ENCODE data around the gene GJC2. TPM values are rescaled to one million over a fixed set of nuclear protein-coding genes. Genes with fewer than 3 reads are reported as not detected.

GJC2 gene
- total and polyA plus RNA-seq, 2 donors from 2014 or later, result 0.73 to 6.0 TPM

DNA sequence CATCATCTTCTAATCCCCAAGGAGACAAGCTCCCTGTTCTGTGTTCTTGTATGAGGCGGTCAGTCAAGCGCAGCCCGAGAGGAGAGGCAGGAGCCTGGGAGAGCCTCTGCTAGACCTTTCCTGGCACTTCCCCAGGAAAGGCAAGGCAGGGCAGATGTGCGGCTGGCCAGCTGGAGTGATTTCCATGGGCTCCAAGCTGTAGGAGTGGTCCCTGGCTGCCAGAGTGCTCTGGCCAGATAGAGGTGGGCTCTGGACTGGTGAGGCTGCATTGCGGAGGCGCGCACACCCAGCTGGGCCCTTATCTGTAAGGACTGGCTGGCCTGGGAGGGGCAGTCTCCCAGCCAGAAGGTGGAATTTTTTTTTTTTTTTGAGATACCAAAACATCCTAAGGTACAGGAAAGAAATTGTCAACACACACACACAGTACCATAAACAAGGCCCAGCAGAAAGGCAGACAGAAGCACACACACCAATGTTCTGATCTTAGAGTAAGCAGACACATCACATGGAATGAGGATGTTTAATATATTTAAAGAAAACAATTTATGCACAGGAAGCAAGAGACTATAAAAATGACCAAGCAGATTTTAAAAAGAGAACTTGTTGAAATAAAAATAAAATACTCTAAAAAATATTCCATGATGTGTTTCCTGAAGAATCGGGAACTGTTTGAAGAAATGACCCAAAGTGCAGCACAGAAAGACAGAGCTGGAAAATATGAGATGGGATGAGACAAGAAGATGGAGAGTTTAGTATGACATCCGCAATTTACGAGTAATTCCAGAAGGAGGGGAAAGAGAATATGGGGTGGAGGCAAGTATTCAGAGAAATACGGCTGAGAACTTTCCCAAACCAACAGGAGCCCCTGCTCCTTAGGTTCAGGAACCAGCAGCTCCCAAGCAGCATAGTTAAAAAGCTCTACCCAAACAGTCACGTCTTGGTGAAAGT, 29.3 kb downstream of the GJC2 start:
- no peaks in the 10 kb centered on the region for H3K27me3 ChIP-seq (ENCODE audit: control insufficient read depth, insufficient read depth, low read length)
- FAIRE-seq (no peak), DNase-seq (peak in 3 of 5 donors; percentile 35 to 60 (median 56))
- H3K9ac ChIP-seq (ENCODE audit: low read length in 3 of 3), result no peak overlapping the region
- H3K4me3 ChIP-seq (ENCODE audit: low read length in 3 of 3), result no peak overlapping the region
- H3K4me1 ChIP-seq (ENCODE audit: control insufficient read depth in 2 of 3, insufficient read depth in 2 of 3, low read depth in 1 of 3, low read length in 3 of 3), result peaks cover 0 to 4% (median 0%) of the 10 kb centered on the region in 3 donors
- no peaks in the 10 kb centered on the region for H3K9me3 ChIP-seq (ENCODE audit: control insufficient read depth in 2 of 3, insufficient read depth in 1 of 3, low read length in 3 of 3)
- TF ChIP-seq, protein P1, sequence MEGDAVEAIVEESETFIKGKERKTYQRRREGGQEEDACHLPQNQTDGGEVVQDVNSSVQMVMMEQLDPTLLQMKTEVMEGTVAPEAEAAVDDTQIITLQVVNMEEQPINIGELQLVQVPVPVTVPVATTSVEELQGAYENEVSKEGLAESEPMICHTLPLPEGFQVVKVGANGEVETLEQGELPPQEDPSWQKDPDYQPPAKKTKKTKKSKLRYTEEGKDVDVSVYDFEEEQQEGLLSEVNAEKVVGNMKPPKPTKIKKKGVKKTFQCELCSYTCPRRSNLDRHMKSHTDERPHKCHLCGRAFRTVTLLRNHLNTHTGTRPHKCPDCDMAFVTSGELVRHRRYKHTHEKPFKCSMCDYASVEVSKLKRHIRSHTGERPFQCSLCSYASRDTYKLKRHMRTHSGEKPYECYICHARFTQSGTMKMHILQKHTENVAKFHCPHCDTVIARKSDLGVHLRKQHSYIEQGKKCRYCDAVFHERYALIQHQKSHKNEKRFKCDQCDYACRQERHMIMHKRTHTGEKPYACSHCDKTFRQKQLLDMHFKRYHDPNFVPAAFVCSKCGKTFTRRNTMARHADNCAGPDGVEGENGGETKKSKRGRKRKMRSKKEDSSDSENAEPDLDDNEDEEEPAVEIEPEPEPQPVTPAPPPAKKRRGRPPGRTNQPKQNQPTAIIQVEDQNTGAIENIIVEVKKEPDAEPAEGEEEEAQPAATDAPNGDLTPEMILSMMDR (IDR thresholded peaks at IDR 0.05; ENCODE audit: borderline replicate concordance, extremely low read depth, insufficient read depth), result no peak
- peaks cover 0 to 3% (median 0%) of the 10 kb centered on the region in 3 donors for H3K36me3 ChIP-seq (ENCODE audit: control insufficient read depth in 2 of 3, insufficient read depth in 3 of 3, low read length in 3 of 3)
- peak overlapping the region in 1 of 2 donors; percentile 17 for H3K27ac ChIP-seq (ENCODE audit: low read depth in 2 of 2, low read length in 2 of 2)
- intact Hi-C loops (cut with DNase I), result no loop called here

DNA sequence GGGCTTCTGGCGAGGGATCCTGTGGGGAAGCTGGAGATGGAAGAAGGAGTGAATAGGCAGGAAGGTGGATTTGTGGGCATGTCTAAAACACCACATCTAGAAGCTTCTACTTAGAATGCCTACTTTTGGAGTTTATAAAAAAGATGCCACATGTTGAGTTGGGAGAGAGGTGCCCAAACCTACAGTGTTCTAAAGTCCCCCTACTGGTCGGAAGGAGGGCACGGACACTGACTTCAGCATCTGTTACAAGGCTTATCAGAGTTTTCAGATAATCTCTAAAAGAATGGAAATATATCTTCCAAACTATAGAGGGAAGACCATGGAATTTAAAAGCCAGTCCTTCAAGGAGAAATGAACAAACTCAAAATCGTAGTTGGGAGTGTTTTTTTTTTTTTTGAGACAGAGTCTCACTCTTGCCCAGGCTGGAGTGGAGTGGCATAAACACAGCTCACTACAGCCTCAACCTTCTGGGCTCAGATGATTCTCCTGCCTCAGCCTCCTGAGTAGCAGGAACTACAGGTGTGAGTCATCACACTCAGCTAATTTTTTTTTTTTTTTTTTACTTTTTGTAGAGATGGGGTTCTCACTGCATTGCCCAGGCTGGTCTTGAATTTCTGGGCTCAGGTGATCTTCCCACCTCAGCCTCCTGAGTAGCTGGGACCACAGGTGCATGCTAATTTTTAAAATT, 30.7 kb downstream of the GJC2 start:
- Histone ChIP-seq H3K27ac (ENCODE audit: low read depth in 2 of 2, low read length in 2 of 2) (no peak overlapping the region), H3K4me3 (ENCODE audit: low read length in 3 of 3) (no peak overlapping the region), H3K9me3 (ENCODE audit: control insufficient read depth in 2 of 3, insufficient read depth in 1 of 3, low read length in 3 of 3) (no peaks in the 10 kb centered on the region), H3K27me3 (ENCODE audit: control insufficient read depth, insufficient read depth, low read length) (no peaks in the 10 kb centered on the region), H3K4me1 (ENCODE audit: control insufficient read depth in 2 of 3, insufficient read depth in 2 of 3, low read depth in 1 of 3, low read length in 3 of 3) (peaks cover 0 to 8% (median 0%) of the 10 kb centered on the region in 3 donors), H3K9ac (ENCODE audit: low read length in 3 of 3) (no peak overlapping the region), H3K36me3 (ENCODE audit: control insufficient read depth in 2 of 3, insufficient read depth in 3 of 3, low read length in 3 of 3) (no peaks in the 10 kb centered on the region)
- no peak for FAIRE-seq
- no peak for DNase-seq
- TF ChIP-seq, protein P1 (IDR thresholded peaks at IDR 0.05; ENCODE audit: borderline replicate concordance, extremely low read depth, insufficient read depth), result no peak
- intact Hi-C loops (cut with DNase I), result no loop called here

DNA sequence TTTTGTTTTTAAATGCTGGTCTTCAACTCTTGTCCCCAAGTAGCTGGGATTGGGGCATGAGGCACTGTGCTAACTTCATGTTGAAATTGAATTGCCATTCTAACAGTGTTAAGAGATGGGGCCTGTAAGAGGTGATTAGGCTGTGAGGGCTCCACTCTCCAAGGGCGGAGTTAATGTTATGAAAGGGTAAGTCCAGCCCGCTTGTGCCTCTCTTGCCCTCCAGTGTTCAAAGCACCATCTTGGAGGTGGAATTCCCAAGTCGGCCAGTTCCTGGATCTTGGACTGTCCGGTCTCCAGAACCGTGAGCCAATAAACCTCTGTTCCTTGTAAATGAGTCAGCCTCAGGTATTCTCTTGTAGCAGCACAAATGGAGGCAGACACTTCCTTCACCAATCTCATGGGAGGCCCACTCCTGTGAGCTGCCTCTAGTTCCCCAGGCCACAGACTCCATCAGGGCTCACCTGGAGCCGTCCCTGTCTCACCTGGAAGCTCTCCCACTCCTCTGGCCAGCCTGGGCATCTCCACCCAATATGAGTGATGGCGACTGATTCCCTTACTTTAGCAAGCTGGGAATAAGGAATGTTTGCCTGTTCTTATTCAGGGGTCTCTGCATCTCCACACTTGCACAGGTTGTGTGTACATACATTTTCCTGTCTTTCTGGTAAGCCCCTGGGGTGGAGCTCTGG, 31.4 kb downstream of the GJC2 start:
- intact Hi-C loops (cut with DNase I), result no loop called here
- Histone ChIP-seq H3K4me3 (ENCODE audit: low read length in 3 of 3) (no peak overlapping the region), H3K36me3 (ENCODE audit: control insufficient read depth in 2 of 3, insufficient read depth in 3 of 3, low read length in 3 of 3) (no peaks in the 10 kb centered on the region), H3K27ac (ENCODE audit: low read depth in 2 of 2, low read length in 2 of 2) (no peak overlapping the region), H3K9me3 (ENCODE audit: control insufficient read depth in 2 of 3, insufficient read depth in 1 of 3, low read length in 3 of 3) (no peaks in the 10 kb centered on the region), H3K27me3 (ENCODE audit: control insufficient read depth, insufficient read depth, low read length) (no peaks in the 10 kb centered on the region), H3K4me1 (ENCODE audit: control insufficient read depth in 2 of 3, insufficient read depth in 2 of 3, low read depth in 1 of 3, low read length in 3 of 3) (peaks cover 0 to 8% (median 0%) of the 10 kb centered on the region in 3 donors), H3K9ac (ENCODE audit: low read length in 3 of 3) (no peak overlapping the region)
- FAIRE-seq (no peak), DNase-seq (peak in 2 of 5 donors; percentile 22 to 39)
- TF ChIP-seq, protein P1 (IDR thresholded peaks at IDR 0.05; ENCODE audit: borderline replicate concordance, extremely low read depth, insufficient read depth), result no peak
